Ishikawa (cell line): ENCODE results near the gene RAPGEF5.

Experiments used
- CEBPB ChIP-seq: IDR thresholded peaks from 2 replicates; pipeline ENCODE4 v1.6.1; 2012
- CREB1 ChIP-seq: IDR thresholded peaks from 2 replicates; pipeline ENCODE4 v1.6.1; 2012; ENCODE audit warnings: low read depth
- EGR1 ChIP-seq: IDR thresholded peaks from 2 replicates; pipeline ENCODE4 v1.6.1; 2012
- EP300 ChIP-seq: IDR thresholded peaks from 2 replicates; pipeline ENCODE4 v1.6.1; 2012; ENCODE audit warnings: borderline replicate concordance
- FOXM1 ChIP-seq: IDR thresholded peaks from 2 replicates; pipeline ENCODE4 v1.6.1; 2012; ENCODE audit warnings: low read depth, borderline replicate concordance
- MAX ChIP-seq: IDR thresholded peaks from 2 replicates; pipeline ENCODE4 v1.6.1; 2012
- NFIC ChIP-seq: IDR thresholded peaks from 2 replicates; pipeline ENCODE4 v1.6.1; 2012
- RAD21 ChIP-seq: IDR thresholded peaks from 2 replicates; pipeline ENCODE4 v1.6.1; 2012; ENCODE audit warnings: low read depth
- TAF1 ChIP-seq: IDR thresholded peaks from 2 replicates; pipeline ENCODE4 v1.6.1; 2012; ENCODE audit warnings: low read depth, mild to moderate bottlenecking
- TCF12 ChIP-seq: IDR thresholded peaks from 2 replicates; pipeline ENCODE4 v1.6.1; 2012; ENCODE audit warnings: low read depth
- TEAD4 ChIP-seq: IDR thresholded peaks from 2 replicates; pipeline ENCODE4 v1.6.1; 2012
- YY1 ChIP-seq: IDR thresholded peaks from 2 replicates; pipeline ENCODE4 v1.6.1; 2012; ENCODE audit warnings: low read depth
- ZBTB7A ChIP-seq: IDR thresholded peaks from 2 replicates; pipeline ENCODE4 v1.6.1; 2012; ENCODE audit warnings: low read depth
- TF ChIP-seq, protein P1 (sequence below): IDR thresholded peaks from 2 replicates; pipeline ENCODE4 v1.6.1; 2012; ENCODE audit warnings: low read depth, mild to moderate bottlenecking
- TF ChIP-seq, protein P2 (sequence below): IDR thresholded peaks from 2 replicates; pipeline ENCODE4 v1.6.1; 2012

Gene RAPGEF5

DNA sequence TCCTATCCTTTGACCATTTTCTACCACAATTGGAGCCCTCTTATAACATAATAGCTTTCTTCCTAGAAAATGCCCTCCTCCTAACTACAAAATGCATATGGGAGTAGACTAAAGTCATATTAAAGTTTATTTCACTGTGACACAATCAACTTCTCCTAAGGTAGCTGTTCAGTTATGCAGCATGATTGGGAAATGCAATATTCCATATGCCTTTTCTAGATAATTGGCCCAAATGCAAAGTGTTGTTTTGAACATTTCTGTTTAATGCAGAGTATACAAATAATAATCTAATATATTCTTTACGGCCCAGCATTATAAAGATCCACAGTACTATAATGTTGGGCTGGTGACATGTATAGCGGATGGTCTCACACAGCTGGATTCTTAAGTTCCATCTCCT, 205.1 kb downstream of the RAPGEF5 start:
- no peak for TF ChIP-seq EGR1
- TF ChIP-seq, protein P1, sequence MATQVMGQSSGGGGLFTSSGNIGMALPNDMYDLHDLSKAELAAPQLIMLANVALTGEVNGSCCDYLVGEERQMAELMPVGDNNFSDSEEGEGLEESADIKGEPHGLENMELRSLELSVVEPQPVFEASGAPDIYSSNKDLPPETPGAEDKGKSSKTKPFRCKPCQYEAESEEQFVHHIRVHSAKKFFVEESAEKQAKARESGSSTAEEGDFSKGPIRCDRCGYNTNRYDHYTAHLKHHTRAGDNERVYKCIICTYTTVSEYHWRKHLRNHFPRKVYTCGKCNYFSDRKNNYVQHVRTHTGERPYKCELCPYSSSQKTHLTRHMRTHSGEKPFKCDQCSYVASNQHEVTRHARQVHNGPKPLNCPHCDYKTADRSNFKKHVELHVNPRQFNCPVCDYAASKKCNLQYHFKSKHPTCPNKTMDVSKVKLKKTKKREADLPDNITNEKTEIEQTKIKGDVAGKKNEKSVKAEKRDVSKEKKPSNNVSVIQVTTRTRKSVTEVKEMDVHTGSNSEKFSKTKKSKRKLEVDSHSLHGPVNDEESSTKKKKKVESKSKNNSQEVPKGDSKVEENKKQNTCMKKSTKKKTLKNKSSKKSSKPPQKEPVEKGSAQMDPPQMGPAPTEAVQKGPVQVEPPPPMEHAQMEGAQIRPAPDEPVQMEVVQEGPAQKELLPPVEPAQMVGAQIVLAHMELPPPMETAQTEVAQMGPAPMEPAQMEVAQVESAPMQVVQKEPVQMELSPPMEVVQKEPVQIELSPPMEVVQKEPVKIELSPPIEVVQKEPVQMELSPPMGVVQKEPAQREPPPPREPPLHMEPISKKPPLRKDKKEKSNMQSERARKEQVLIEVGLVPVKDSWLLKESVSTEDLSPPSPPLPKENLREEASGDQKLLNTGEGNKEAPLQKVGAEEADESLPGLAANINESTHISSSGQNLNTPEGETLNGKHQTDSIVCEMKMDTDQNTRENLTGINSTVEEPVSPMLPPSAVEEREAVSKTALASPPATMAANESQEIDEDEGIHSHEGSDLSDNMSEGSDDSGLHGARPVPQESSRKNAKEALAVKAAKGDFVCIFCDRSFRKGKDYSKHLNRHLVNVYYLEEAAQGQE = no peak
- no peak for TF ChIP-seq CEBPB
- no peak for TF ChIP-seq TCF12
- TF ChIP-seq, protein P2, sequence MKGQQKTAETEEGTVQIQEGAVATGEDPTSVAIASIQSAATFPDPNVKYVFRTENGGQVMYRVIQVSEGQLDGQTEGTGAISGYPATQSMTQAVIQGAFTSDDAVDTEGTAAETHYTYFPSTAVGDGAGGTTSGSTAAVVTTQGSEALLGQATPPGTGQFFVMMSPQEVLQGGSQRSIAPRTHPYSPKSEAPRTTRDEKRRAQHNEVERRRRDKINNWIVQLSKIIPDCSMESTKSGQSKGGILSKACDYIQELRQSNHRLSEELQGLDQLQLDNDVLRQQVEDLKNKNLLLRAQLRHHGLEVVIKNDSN = no peak

GRCh38 chr7:22150221-22150620, 206.7 kb downstream of the RAPGEF5 start:
- TF ChIP-seq YY1 (no peak), FOXM1 (no peak), MAX (no peak), TCF12 (no peak), EGR1 (no peak), TEAD4 (no peak), CEBPB (no peak), ZBTB7A (no peak), CREB1 (no peak), EP300 (no peak), NFIC (no peak)
- TF ChIP-seq, protein P2 = no peak

DNA sequence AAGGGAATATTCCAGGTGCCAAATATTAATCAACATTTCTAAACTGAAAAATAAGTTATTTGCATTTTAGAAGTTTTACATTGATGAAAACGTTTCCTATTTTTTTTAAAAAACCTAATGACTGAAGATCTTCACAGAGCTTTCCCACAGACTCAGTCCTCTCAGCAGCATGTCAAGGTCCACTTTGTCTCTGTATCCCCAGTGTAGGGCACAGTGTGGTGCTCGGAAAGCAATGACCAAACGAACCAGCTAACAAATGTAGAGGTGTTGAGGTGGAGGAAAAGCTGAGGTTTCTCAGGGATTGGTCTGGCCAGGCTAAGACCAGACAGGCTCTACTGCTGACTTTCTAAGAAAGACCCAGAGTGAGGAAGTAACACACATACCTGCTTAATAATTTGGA, 209.1 kb downstream of the RAPGEF5 start:
- TF ChIP-seq MAX = no peak
- no peak for TF ChIP-seq YY1
- no peak for TF ChIP-seq EP300
- no peak for TF ChIP-seq TCF12
- no peak for TF ChIP-seq CEBPB
- TF ChIP-seq ZBTB7A = no peak
- TF ChIP-seq CREB1 = no peak
- TF ChIP-seq, protein P1 = no peak
- TF ChIP-seq NFIC = no peak
- no peak for TF ChIP-seq FOXM1
- TF ChIP-seq TEAD4 = no peak
- TF ChIP-seq, protein P2 = no peak
- no peak for TF ChIP-seq TAF1
- TF ChIP-seq EGR1 = no peak
- no peak for TF ChIP-seq RAD21

DNA sequence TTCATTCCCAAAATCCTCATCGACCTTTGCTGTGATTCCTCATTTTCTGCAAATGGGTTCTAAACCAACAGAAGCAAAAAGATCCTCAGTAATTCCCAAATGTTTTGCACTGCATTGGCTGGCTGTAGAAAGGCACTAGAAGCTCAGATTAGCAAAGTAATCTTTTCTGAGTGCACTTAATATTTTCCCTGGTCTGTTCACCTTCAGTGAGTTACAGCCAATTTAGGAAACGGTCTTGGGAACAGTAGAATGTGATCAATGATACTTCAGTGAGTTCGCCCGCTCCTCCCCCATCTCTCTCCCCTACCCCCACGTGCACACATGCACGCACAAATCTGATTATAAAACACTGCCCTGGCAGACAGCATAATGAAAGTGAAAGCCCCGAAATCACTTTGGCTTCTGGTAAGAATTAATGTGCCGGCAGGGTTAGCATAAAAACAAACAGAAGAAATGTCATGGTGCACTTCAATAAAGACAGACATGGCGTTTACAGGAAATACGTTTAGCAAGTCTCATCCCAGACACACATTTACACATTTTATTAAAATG, 209.9 kb downstream of the RAPGEF5 start:
- TF ChIP-seq FOXM1 (no peak), CEBPB (no peak), TEAD4 (no peak), ZBTB7A (no peak), YY1 (no peak), NFIC (no peak), TCF12 (no peak), CREB1 (no peak), RAD21 (no peak), MAX (no peak), EP300 (no peak), TAF1 (no peak), EGR1 (no peak)
- TF ChIP-seq, protein P2 = no peak
- TF ChIP-seq, protein P1 = no peak
